ENCODE data around the gene MMP17.
"Not testable (repeated sequence)": the region's sequence is repeated elsewhere in the genome, so short reads cannot be mapped to it uniquely, and the experiment has no call there.

The MMP17 gene

GRCh38 chr12:131872154-131873051, 44.2 kb downstream of the MMP17 start:
- H3K4me3 ChIP-seq (ENCODE audit: low read length) = no peak overlapping the region
- TF ChIP-seq EZH2phosphoT487 (IDR thresholded peaks at IDR 0.05; ENCODE audit: borderline replicate concordance, low read length) (no peak), CTCF (IDR thresholded peaks at IDR 0.05; ENCODE audit: low read depth, low read length, poor library complexity, severe bottlenecking) (no peak)
- no peaks in the 10 kb centered on the region for H3F3A ChIP-seq (ENCODE audit: control insufficient read depth, insufficient read depth)
- no peaks in the 10 kb centered on the region for H3K36me3 ChIP-seq (ENCODE audit: control insufficient read depth, low read length)
- H4K20me1 ChIP-seq (ENCODE audit: control insufficient read depth, insufficient read depth, low read depth, low read length) = no peaks in the 10 kb centered on the region
- H3K27me3 ChIP-seq (ENCODE audit: control insufficient read depth, low read length) = no peaks in the 10 kb centered on the region
- H3K9me2 ChIP-seq (replicated peaks; ENCODE audit: control insufficient read depth, low read length) = no peaks in the 10 kb centered on the region
- H3K4me1 ChIP-seq (ENCODE audit: control insufficient read depth, low read length) = no peaks in the 10 kb centered on the region
- no peak overlapping the region for H3K27ac ChIP-seq (ENCODE audit: low read depth, low read length)
- no peaks in the 10 kb centered on the region for H3K79me2 ChIP-seq (ENCODE audit: control insufficient read depth, low read length)
- H3K4me2 ChIP-seq (ENCODE audit: low read length) = no peak overlapping the region
- H3K9me3 ChIP-seq (ENCODE audit: control insufficient read depth, insufficient read depth, low read length) = no peaks in the 10 kb centered on the region

- H3K79me2 ChIP-seq (ENCODE audit: control insufficient read depth, low read length) = no peaks in the 10 kb centered on the region
- peaks cover 6% of the 10 kb centered on the region for H3K27me3 ChIP-seq (ENCODE audit: control insufficient read depth, low read length)
- H3K36me3 ChIP-seq (ENCODE audit: control insufficient read depth, low read length) = no peaks in the 10 kb centered on the region
- no peaks in the 10 kb centered on the region for H4K20me1 ChIP-seq (ENCODE audit: control insufficient read depth, insufficient read depth, low read depth, low read length)
- H3K9me3 ChIP-seq (ENCODE audit: control insufficient read depth, insufficient read depth, low read length) = no peaks in the 10 kb centered on the region
- TF ChIP-seq EZH2phosphoT487 (IDR thresholded peaks at IDR 0.05; ENCODE audit: borderline replicate concordance, low read length) (no peak), CTCF (IDR thresholded peaks at IDR 0.05; ENCODE audit: low read depth, low read length, poor library complexity, severe bottlenecking) (no peak)
- no peaks in the 10 kb centered on the region for H3F3A ChIP-seq (ENCODE audit: control insufficient read depth, insufficient read depth)
- H3K4me3 ChIP-seq (ENCODE audit: low read length) = no peak overlapping the region
- H3K27ac ChIP-seq (ENCODE audit: low read depth, low read length) = no peak overlapping the region
- no peak overlapping the region for H3K4me2 ChIP-seq (ENCODE audit: low read length)
- H3K4me1 ChIP-seq (ENCODE audit: control insufficient read depth, low read length) = no peaks in the 10 kb centered on the region
- H3K9me2 ChIP-seq (replicated peaks; ENCODE audit: control insufficient read depth, low read length) = no peaks in the 10 kb centered on the region
These were observed 45.1 kb downstream of the MMP17 start for GRCh38 chr12:131873293-131873692.

- not testable (repeated sequence) for H3K9me2 ChIP-seq (replicated peaks; ENCODE audit: control insufficient read depth, low read length); H3K36me3 ChIP-seq (ENCODE audit: control insufficient read depth, low read length); H3K4me3 ChIP-seq (ENCODE audit: low read length); H3K4me1 ChIP-seq (ENCODE audit: control insufficient read depth, low read length); H3F3A ChIP-seq (ENCODE audit: control insufficient read depth, insufficient read depth); H4K20me1 ChIP-seq (ENCODE audit: control insufficient read depth, insufficient read depth, low read depth, low read length); H3K9me3 ChIP-seq (ENCODE audit: control insufficient read depth, insufficient read depth, low read length); H3K79me2 ChIP-seq (ENCODE audit: control insufficient read depth, low read length); H3K27ac ChIP-seq (ENCODE audit: low read depth, low read length); H3K4me2 ChIP-seq (ENCODE audit: low read length)
- H3K27me3 ChIP-seq (ENCODE audit: control insufficient read depth, low read length) = peaks cover 13% of the 10 kb centered on the region
These were observed 46.8 kb downstream of the MMP17 start for GRCh38 chr12:131874972-131875371.

- H3K36me3 ChIP-seq (ENCODE audit: control insufficient read depth, low read length); H3K9me2 ChIP-seq (replicated peaks; ENCODE audit: control insufficient read depth, low read length); H3F3A ChIP-seq (ENCODE audit: control insufficient read depth, insufficient read depth); H3K79me2 ChIP-seq (ENCODE audit: control insufficient read depth, low read length); H3K4me3 ChIP-seq (ENCODE audit: low read length); H3K4me2 ChIP-seq (ENCODE audit: low read length); H3K9me3 ChIP-seq (ENCODE audit: control insufficient read depth, insufficient read depth, low read length); H3K4me1 ChIP-seq (ENCODE audit: control insufficient read depth, low read length); H3K27ac ChIP-seq (ENCODE audit: low read depth, low read length); H4K20me1 ChIP-seq (ENCODE audit: control insufficient read depth, insufficient read depth, low read depth, low read length): not testable (repeated sequence)
- H3K27me3 ChIP-seq (ENCODE audit: control insufficient read depth, low read length) = peaks cover 13% of the 10 kb centered on the region
These were observed 49.0 kb downstream of the MMP17 start for GRCh38 chr12:131877216-131877615.

- H3K4me3 ChIP-seq (ENCODE audit: low read length); H3K4me2 ChIP-seq (ENCODE audit: low read length); H3K79me2 ChIP-seq (ENCODE audit: control insufficient read depth, low read length): not testable (repeated sequence)
These were observed 50.2 kb downstream of the MMP17 start for GRCh38 chr12:131878436-131878835.

More at GRCh38 chr12:131878436-131878835, 50.2 kb downstream of the MMP17 start:
- H3K4me1 ChIP-seq (ENCODE audit: control insufficient read depth, low read length); H3K36me3 ChIP-seq (ENCODE audit: control insufficient read depth, low read length); H3K9me2 ChIP-seq (replicated peaks; ENCODE audit: control insufficient read depth, low read length); H3K27ac ChIP-seq (ENCODE audit: low read depth, low read length); H3F3A ChIP-seq (ENCODE audit: control insufficient read depth, insufficient read depth); H4K20me1 ChIP-seq (ENCODE audit: control insufficient read depth, insufficient read depth, low read depth, low read length); H3K9me3 ChIP-seq (ENCODE audit: control insufficient read depth, insufficient read depth, low read length): not testable (repeated sequence)
- H3K27me3 ChIP-seq (ENCODE audit: control insufficient read depth, low read length) = peaks cover 13% of the 10 kb centered on the region
